Pulmonary artery endothelial cell (primary cell): ENCODE measurements around the gene SOX8. TPM values are rescaled to one million over a fixed set of nuclear protein-coding genes. Genes with fewer than 3 reads are reported as not detected.

Experiments used
- DNase-seq: peaks from one replicate; pipeline ENCODE4 v3.0.0-alpha.2; 2011; ENCODE audit warnings: low read depth, low spot score
- total RNA-seq: library from RNA; depleted of rRNA; stranded (reverse); fragments of >200 nt; gene quantifications from 2 replicates; pipeline ENCODE4 v1.2.3, GENCODE V29; 2014

SOX8 gene
- total RNA-seq, 1 donor from 2014 or later = 0.99 TPM

DNA sequence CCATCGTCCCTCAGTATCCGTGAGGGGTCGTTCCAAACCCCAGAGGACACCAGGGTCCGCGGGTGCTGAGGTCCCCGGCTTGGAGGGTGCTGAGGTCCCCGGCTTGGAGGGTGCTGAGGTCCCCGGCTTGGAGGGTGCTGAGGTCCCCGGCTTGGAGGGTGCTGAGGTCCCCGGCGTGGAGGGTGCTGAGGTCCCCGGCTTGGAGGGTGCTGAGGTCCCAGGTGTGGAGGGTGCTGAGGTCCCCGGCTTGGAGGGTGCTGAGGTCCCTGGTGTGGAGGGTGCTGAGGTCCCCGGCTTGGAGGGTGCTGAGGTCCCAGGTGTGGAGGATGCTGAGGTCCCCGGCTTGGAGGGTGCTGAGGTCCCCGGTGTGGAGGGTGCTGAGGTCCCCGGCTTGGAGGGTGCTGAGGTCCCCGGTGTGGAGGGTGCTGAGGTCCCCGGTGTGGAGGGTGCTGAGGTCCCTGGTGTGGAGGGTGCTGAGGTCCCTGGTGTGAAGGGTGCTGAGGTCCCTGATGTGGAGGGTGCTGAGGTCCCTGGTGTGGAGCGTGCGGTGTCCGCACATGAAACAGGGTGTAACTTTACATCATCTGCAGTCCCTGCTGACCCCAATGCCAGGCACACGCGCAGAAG is 43.7 kb downstream of the SOX8 start:
- peak; percentile 13 for DNase-seq

DNA sequence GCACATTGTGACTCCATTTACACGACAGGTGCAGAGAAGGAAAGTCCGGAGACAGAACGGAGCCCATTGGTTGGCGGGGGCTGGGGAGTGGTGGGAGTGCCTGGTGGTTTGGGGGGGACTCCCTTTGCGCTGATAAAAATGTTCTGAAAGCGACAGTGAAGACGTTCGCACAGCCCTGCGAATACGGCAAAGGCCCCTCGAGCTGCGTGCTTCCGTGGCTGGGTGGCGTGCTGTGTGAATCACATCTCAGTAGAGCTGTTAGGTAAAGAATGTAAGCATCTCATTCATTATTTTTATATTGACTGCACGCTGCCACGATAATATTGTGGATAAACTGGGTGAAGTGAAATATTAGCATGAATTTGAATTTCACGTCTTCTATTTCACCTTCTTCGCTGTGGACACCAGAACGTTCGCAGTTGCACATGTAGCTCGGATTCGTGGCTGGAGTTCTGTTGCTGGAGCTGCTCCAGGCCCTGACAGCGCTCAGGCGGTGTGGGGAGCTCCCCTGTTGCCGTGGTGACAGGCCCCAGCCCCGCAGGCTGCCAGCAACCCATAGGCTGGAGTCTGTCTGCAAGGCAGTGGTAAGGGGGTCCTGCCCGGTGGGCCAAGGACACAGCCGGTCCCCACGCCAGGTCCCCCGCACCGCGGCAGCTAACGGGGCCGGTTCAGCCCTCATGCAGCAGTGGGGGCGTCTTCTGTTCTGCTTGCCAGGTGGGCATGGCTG is 44.6 kb downstream of the SOX8 start:
- DNase-seq = no peak

- no peak for DNase-seq
These were observed 45.4 kb downstream of the SOX8 start for GRCh38 chr16:1026784-1027500.

DNA sequence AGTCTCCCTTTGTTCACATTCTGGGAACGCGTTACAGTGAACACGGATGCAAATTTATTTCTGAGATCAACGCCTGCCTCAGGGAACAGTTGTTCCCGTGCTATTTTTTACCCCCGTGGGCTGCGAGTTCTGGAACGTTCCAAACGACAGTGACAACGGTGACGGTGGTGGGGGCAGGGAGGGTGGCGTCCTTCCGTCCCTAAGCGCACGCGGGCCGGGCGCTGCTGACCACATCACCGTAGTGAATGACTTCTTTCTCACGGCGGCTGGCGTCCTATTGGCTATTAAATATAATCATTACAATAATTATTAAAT is 45.9 kb downstream of the SOX8 start:
- no peak for DNase-seq

DNA sequence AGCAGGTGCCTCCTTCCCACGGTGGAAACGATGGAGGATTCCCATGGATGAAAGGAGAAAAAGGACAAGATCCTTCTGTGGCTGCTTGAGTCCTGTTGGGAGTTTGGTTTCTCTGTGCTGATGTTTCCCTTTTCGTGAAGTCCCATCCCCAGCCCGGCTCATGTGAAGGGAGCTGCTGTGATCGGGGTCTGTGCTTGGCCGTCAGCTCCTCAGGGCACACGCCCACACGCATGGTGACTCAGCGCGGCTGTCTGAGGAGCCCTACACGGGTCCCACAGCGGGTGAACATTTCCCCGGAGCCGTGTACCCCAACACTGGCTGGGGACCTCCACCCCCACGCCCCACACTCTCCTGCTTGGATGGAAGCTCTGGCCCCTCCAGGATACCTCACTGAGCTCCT is 46.5 kb downstream of the SOX8 start:
- DNase-seq = no peak

DNA sequence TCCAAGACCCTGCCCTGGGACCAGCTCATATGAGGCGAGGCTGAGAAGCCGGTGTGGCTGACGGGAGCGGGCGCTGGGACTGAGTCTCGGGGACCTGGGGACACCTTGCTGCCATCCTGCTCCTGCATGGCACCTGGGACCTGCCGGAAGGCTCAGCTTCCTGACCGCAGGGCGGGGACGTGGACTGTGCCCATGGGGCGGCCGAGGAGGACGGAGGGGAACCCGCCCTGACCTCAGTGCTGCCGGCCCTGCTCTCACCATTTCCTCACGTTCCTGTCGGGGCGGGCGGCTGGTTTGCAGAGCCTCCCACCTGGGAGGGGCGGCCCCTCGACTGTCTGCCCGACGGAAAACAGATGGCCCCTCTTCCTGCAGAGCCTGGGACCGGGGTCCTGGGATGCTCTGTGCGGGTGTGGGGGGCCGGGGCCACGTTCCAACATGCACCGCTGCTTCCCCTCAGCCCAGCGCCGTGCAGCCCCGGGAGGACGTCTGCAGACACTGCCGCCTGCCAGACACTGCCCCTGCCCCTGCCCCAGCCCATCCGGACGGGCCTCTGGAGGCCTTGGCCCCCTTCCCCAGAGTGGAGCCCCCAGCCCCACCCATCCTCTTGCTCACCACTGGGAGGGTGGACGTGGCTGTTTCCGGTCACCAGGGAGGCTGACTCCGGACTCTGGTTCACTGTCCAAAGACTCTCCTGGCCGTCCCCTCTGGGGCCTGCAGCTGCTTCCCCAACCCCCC is 47.1 kb downstream of the SOX8 start:
- no peak for DNase-seq

DNA sequence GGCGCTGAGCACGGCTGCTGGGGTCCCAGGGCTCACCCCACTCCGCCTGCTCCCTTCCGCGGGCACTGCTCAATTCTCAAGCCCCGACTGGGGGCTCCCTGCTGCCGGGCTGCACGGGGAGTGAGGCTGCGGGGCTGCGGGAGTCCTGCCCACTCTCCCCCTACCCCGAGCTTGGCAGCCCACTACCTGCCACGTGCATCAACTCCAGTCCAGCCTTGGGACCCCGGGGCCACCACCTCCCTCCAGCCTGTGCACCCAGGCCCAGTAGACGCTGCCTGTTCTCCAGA is 47.6 kb downstream of the SOX8 start:
- DNase-seq = no peak

DNA sequence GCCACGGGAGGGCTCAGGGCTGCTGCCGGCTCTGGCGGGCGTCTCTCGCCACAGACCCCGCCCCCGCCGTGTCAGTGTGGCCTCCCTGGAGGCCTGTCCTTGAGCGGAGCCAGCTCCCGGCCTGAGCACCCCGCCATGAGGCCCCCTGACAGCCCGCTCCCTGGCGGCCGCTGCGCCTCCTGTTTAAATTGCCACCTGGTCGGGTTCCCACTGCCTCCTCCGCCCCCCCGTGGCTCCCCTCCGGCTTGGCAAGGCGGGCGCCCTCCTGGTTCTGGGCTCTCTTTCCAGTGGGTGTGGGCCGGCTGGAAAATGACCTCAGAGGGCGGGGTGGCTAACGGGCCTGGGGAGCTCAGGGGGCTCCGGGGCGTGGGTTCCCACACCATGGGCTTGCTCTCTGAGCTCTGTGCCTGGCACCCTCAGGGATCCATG is 48.9 kb downstream of the SOX8 start:
- DNase-seq = no peak

DNA sequence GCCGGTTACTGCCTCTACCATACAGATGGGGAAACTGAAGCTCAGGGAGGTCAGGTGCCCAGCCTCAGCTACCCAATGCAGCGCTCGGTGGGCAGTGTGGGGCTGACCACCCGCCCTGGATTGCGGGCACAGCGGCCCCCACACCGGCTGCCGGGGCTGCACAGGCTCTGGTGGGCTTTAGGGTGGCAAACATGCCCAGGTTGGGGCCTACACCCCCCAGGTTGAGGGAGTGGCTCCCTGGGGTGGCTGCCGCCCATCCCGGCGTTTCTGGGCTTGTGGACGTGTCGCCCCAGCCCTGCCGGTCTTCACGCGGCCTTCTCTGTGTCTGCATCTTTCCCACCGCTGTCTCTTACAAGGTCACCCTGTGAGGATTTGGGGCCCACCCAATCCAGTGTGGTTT is 50.1 kb downstream of the SOX8 start:
- no peak for DNase-seq

GRCh38 chr16:1032607-1033006 is 51.0 kb downstream of the SOX8 start:
- DNase-seq = no peak

- no peak for DNase-seq
These were observed 51.6 kb downstream of the SOX8 start for GRCh38 chr16:1033128-1033679.

- DNase-seq = no peak
These were observed 52.9 kb downstream of the SOX8 start for GRCh38 chr16:1034230-1035065.

DNA sequence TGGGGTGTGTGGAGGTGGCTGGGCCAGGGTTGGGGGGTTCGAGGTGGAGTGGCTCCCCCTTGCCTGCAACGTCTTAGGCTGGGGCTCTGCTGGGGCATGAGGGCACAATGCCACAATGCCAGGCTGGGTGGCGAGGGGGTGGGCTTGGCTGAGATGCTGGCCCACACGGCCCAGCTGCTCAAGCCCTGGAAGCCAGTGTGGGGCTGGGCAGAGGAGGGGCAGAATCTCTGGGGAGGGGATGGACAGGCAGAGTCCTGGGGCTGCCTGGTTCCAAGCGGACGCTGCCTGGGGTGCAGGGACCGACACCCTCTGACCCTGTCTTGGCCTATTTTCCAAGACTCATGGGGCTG is 53.5 kb downstream of the SOX8 start:
- DNase-seq = no peak

- no peak for DNase-seq
These were observed 54.6 kb downstream of the SOX8 start for GRCh38 chr16:1036166-1036565.

Other genes starting within 250 kb of the SOX8 start
- 32.9 and 48.5 TPM in 2 replicates for gene CIAO3, start 240.8 kb upstream of the SOX8 start, total RNA-seq
- not detected in 2 replicates for gene MSLN, start 221.0 kb upstream of the SOX8 start, total RNA-seq
- gene RPUSD1, start 193.4 kb upstream of the SOX8 start, total RNA-seq = 41.9 and 45.0 TPM in 2 replicates
- 14.2 and 21.4 TPM in 2 replicates for gene CHTF18, start 193.2 kb upstream of the SOX8 start, total RNA-seq
- gene GNG13, start 181.0 kb upstream of the SOX8 start, total RNA-seq = not detected in 2 replicates
- 8.2 and 12.9 TPM in 2 replicates for gene LMF1, start 10.8 kb upstream of the SOX8 start, total RNA-seq
- 0.07 TPM in 1 of 2 replicates, not detected in the other for gene SSTR5, start 91.0 kb downstream of the SOX8 start, total RNA-seq
- not detected in 2 replicates for gene C1QTNF8, start 114.5 kb downstream of the SOX8 start, total RNA-seq
- 0.07 TPM in 1 of 2 replicates, not detected in the other for gene CACNA1H, start 171.3 kb downstream of the SOX8 start, total RNA-seq
- not detected in 2 replicates for gene TPSG1, start 243.5 kb downstream of the SOX8 start, total RNA-seq
- not detected in 2 replicates for gene TPSB2, start 248.4 kb downstream of the SOX8 start, total RNA-seq